Suprapubic skin (tissue), 4 donors: ENCODE data around the gene UNC5B. TPM values are rescaled to one million over a fixed set of nuclear protein-coding genes. Genes with fewer than 3 reads are reported as not detected.
A peak's percentile ranks its signal among the peaks of the same experiment; 100 is the strongest.

Experiments used
- DNase-seq, 2 donors: peaks; one replicate each; pipeline ENCODE4 v3.0.0-alpha.2; 2019; ENCODE audit warnings: low spot score in 2 of 2
- H3K27ac ChIP-seq: fragments of 200-600 bp; sonication (generic); one replicate; pipeline ENCODE4 v1.5.1; 2019
- H3K27me3 ChIP-seq: fragments of 200-600 bp; sonication (generic); one replicate; pipeline ENCODE4 v1.5.1; 2019
- H3K36me3 ChIP-seq: fragments of 200-600 bp; sonication (generic); one replicate; pipeline ENCODE4 v1.5.1; 2019
- H3K4me1 ChIP-seq: fragments of 200-600 bp; sonication (generic); one replicate; pipeline ENCODE4 v1.5.1; 2019
- H3K4me3 ChIP-seq: fragments of 200-600 bp; sonication (generic); one replicate; pipeline ENCODE4 v1.5.1; 2019; ENCODE audit warnings: mild to moderate bottlenecking
- H3K9me3 ChIP-seq: fragments of 200-600 bp; sonication (generic); one replicate; pipeline ENCODE4 v1.5.1; 2019
- CTCF ChIP-seq, 2 donors: fragments of 200-600 bp in 1 of 2; fragments of 450-650 bp in 1 of 2; sonication (generic) in 1 of 2; IDR thresholded peaks; one replicate each; pipeline ENCODE4 v1.5.1; 2016 to 2019; ENCODE audit warnings: antibody characterized with exemption in 2 of 2, mild to moderate bottlenecking in 1 of 2, moderate library complexity in 1 of 2
- EP300 ChIP-seq: sonication (generic); formaldehyde crosslinking; IDR thresholded peaks from one replicate; pipeline ENCODE4 v1.6.1; 2017; ENCODE audit warnings: antibody characterized with exemption
- POLR2A ChIP-seq, 2 donors: fragments of 450-650 bp; IDR thresholded peaks; one replicate each; pipeline ENCODE4 v1.6.1; 2017; ENCODE audit warnings: antibody characterized with exemption in 2 of 2, mild to moderate bottlenecking in 2 of 2, moderate library complexity in 2 of 2
- POLR2AphosphoS5 ChIP-seq, 3 donors: sonication (generic); formaldehyde crosslinking; IDR thresholded peaks; one replicate each; pipeline ENCODE4 v1.6.1; 2017; ENCODE audit warnings: antibody characterized with exemption in 3 of 3
- WGBS: methylation state at CpG from one replicate; pipeline ENCODE4 v1.1.5; 2018; 5-methylcytosine and 5-hydroxymethylcytosine counted together
- total RNA-seq, 4 donors: library from RNA; depleted of rRNA; stranded (reverse); fragments of >200 nt; gene quantifications; one replicate each; pipeline ENCODE4 v1.1.0, GENCODE V29; 2016

Gene UNC5B
- total RNA-seq, 4 donors from 2014 or later: 7.2 to 45.7 (median 14.7) TPM

GRCh38 chr10:71211775-71212317 lies 524 bp upstream of the UNC5B start:
- no peak overlapping the region for H3K27ac ChIP-seq

GRCh38 chr10:71213127-71213621 lies 804 bp downstream of the UNC5B start:
- Histone ChIP-seq H3K4me3 (peak overlapping the region; percentile 73), H3K27ac (peak overlapping the region; percentile 64), H3K4me1 (peaks cover 49% of the 10 kb centered on the region), H3K27me3 (peaks cover 25% of the 10 kb centered on the region), H3K36me3 (no peaks in the 10 kb centered on the region), H3K9me3 (no peaks in the 10 kb centered on the region)
- no peak for TF ChIP-seq POLR2A (IDR thresholded peaks at IDR 0.05)
- no peak for TF ChIP-seq POLR2AphosphoS5 (IDR thresholded peaks at IDR 0.05)
- no peak for TF ChIP-seq CTCF (IDR thresholded peaks at IDR 0.05)
- no peak for TF ChIP-seq EP300
- DNase-seq: peak in 1 of 2 donors; percentile 82
- 0% methylated on average over 25 of the region's 36 CpGs for WGBS

More at GRCh38 chr10:71211775-71212317, 524 bp upstream of the UNC5B start:
- TF ChIP-seq POLR2A (IDR thresholded peaks at IDR 0.05): no peak
- TF ChIP-seq POLR2AphosphoS5 (IDR thresholded peaks at IDR 0.05): no peak
- no peak for TF ChIP-seq EP300
- no peak for TF ChIP-seq CTCF (IDR thresholded peaks at IDR 0.05)
- no peaks in the 10 kb centered on the region for H3K9me3 ChIP-seq
- peaks cover 30% of the 10 kb centered on the region for H3K27me3 ChIP-seq
- 6% methylated on average over 7 of the region's 7 CpGs for WGBS
- no peak for DNase-seq
- peak overlapping the region; percentile 73 for H3K4me3 ChIP-seq
- H3K4me1 ChIP-seq: peaks cover 35% of the 10 kb centered on the region
- H3K36me3 ChIP-seq: no peaks in the 10 kb centered on the region

GRCh38 chr10:71213761-71214440 lies 1.5 kb downstream of the UNC5B start:
- Histone ChIP-seq H3K4me1 (peaks cover 52% of the 10 kb centered on the region), H3K27me3 (peaks cover 25% of the 10 kb centered on the region), H3K27ac (peak overlapping the region; percentile 20), H3K9me3 (no peaks in the 10 kb centered on the region), H3K36me3 (no peaks in the 10 kb centered on the region), H3K4me3 (peak overlapping the region; percentile 73)
- TF ChIP-seq POLR2A (IDR thresholded peaks at IDR 0.05) (no peak), POLR2AphosphoS5 (IDR thresholded peaks at IDR 0.05) (no peak), CTCF (IDR thresholded peaks at IDR 0.05) (no peak), EP300 (no peak)
- 6% methylated on average over 31 of the region's 33 CpGs for WGBS
- peak in 1 of 2 donors; percentile 75 for DNase-seq

DNA sequence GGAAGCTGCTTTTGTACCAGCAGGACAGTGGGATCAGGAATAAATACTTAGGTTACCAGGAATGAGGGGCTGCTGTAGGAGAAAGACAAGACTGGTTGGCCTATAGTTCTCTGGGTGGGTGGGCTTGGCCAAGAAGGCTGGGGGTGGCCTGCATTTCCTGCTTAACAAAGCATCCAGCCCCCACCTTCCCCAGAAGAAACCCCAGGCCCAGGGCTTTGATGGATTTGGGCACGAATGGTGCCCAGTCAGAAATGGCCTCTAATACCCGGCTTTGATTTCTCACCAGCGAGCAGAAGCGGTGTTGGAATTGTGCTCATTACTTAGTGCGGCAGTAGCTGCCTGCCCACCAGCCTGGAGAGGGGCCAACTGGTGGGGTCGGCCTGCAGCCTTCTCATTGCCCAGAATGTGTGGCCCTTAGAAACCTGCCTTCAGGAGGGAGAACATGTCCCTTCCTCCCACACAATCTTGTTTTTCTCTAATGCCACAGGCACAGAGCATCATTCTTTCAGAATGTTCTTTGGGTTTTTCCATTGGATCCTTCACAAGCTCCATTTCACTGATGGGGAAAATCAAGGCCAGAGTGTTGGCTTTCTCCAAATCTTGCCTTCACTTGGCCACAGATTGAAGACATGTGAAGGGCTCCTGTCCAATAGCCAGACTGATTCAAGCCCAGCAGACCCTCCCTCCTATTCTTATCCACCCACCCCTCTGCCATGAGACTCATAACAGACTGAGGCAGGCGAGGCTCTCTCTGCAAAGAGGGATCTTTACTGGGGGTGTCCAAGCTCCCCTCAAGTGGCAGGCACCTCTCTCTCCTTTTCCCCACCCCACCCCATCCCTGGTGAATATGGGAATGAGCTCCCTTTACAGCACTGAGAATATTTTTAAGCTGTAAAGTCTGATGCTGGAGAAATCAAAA lies 2.5 kb downstream of the UNC5B start:
- peak in 1 of 2 donors; percentile 62 for DNase-seq
- H3K4me3 ChIP-seq: no peak overlapping the region
- no peaks in the 10 kb centered on the region for H3K36me3 ChIP-seq

More for the DNA sequence above, 2.5 kb downstream of the UNC5B start:
- TF ChIP-seq EP300 (no peak), CTCF (IDR thresholded peaks at IDR 0.05) (no peak), POLR2A (IDR thresholded peaks at IDR 0.05) (no peak), POLR2AphosphoS5 (IDR thresholded peaks at IDR 0.05) (no peak)
- Histone ChIP-seq H3K27ac (no peak overlapping the region), H3K9me3 (no peaks in the 10 kb centered on the region), H3K4me1 (peaks cover 47% of the 10 kb centered on the region), H3K27me3 (peaks cover 19% of the 10 kb centered on the region)
- WGBS: 96% methylated on average over 7 of the region's 7 CpGs
